Measurements from ENCODE around the gene PPP1R14B.

DNA sequence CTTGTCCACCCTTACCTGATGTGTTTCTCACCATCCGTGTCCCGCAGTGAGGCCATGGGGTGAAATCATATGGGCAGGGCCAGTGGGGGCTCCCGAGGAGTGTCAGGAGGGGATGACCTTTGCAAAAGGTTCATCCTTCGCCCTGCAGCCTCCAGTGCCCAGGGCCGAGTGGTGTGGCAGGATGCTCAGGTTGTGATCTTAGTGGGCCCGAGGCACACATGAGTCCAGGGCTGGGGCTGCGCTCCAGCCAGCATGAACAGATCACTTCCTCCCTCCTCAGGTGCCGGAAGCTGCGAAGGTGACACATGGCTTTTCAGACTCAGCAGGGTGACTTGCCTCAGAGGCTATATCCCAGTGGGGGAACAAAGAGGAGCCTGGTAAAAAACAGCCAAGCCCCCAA, 8.7 kb downstream of the PPP1R14B start:
- TF ChIP-seq EZH2 (IDR thresholded peaks at IDR 0.05) (no peak), POLR2AphosphoS5 (IDR thresholded peaks at IDR 0.05; ENCODE audit: borderline replicate concordance, low read depth, low read length) (no peak)
